GM19372 (cell line): ENCODE results near the gene RPL21.
"Not testable (repeated sequence)": the region's sequence is repeated elsewhere in the genome, so short reads cannot be mapped to it uniquely, and the experiment has no call there.

Experiments
- ATAC-seq: cut with Tn5 transposase; IDR thresholded peaks from one replicate; pipeline ENCODE4 v1.9.1; 2021; ENCODE audit warnings: mild to moderate bottlenecking, low read depth, moderate library complexity; ENCODE audit not compliant: unreplicated experiment

RPL21 gene

DNA sequence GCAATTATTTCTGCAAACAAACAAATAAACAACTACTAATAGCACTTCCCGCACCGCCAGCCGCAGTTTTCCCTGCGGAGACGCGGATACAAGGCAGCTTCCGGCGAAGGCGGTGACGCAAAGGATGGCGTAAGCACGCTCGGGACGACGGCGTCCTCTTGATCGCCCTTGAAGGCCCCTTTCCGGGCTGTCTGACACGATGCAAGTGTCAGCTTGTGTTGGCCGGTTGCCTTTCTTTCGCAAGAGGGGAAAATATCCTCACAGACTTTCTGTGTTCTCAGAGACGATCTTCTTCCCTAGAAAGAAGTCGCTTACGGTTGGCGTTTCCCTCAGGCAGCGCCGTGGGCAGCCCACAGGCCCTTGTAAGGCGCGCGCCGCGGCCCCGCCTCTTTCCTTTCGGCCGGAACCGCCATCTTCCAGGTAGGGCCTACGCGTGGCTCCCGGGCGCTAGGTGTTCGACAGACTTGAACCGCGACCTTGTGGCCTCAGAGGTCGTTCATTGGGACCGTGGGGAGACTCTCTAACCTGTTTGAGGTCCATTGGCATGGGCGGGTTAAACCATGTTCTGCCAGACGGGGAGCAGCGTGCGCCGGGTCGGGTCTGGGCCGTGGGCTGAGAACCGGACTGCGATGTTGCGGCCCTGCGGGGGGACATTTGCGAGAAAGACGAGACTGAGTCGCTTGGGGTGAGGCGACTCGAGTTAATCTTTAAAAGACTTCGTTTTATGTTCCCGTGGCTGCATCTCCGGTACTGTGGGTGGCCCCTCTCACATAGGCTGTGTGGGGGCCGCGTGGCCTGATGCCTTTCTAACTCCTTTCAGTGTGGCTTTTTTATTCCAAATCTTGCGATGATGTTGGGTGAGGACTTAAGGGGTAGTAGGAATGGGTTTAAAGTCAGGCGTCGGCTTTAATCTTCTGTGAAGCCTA is at the start of gene RPL21:
Gene RPL21 (plus strand): TSS at position 393 of the 926 bp plus-strand sequence. CDS start 2,219 bp downstream, outside the sequence.
- peak; percentile 90 for ATAC-seq

DNA sequence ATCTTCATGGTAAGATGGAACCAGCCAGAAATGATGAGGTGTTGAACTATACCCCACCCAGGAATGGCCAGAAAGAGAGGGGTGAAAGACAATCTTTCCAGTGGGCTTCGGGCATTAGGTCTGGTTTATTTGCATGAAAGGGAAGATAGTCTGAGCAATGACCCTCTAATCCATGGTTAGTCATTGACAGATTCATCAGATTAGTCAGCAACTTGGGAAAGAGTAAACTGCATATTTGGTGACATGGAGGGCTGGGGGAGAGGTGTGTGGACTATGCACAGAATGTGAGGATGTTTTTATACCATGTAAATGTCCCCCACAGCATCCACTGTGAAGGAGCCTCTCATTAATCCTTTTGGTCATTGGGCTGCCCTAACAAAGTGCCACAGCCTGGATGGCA is 49.7 kb upstream of the RPL21 start:
- no peak for ATAC-seq

DNA sequence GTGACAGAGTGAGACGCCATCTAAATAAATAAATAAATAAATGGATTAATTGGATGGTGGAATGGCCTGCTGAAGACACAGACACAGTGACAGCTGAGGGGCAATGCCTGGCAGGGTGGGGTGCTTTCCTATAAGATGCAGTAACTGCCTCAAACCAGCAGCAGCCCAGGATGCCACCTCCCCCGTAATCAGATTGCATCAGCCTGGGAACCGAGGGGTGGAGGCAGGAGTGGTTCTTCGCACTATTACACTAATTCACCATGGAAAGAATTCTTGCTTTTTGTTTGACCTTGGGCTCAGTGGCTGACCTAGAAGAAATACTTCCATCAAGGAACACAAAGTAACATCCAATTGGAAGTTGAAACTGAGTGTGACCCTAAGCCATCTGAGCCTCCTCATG is 48.2 kb upstream of the RPL21 start:
- no peak for ATAC-seq

DNA sequence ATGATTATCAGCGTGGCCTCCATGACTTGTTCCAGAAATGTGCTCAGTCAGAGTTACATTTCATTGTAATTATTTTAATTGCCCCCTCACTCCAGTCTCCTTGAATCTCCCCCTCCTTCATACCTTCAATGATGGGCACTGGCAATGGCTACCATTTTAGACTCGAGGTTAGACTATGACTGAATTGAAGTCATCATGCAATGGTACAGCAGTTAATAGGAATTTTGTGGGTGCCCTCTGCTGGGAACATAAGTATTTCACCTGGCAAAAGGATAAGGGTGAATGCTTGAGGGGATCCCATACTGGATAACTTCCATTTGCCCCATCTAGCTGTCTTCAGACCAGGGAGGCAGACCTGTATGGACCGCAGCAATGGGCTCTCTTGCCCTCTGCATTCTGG is 47.5 kb upstream of the RPL21 start:
- no peak for ATAC-seq

DNA sequence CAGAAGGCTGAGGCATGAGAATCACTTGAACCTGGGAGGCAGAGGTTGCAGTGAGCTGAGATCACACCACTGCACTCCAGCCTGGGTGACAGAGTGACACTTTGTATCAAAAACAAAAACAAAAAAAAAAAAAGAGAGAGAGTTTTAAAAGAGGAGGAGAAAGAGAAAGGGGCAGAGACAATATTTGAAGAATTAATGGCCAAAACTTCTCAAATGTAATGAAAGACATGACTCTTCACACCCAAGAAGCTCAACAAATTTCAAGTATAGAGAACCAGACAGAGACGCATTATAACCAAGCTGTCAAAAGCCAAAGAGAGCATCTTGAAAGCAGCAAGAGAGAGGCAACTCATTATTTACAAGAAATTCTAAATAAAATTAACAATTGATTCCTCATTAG is 42.8 kb upstream of the RPL21 start:
- no peak for ATAC-seq

DNA sequence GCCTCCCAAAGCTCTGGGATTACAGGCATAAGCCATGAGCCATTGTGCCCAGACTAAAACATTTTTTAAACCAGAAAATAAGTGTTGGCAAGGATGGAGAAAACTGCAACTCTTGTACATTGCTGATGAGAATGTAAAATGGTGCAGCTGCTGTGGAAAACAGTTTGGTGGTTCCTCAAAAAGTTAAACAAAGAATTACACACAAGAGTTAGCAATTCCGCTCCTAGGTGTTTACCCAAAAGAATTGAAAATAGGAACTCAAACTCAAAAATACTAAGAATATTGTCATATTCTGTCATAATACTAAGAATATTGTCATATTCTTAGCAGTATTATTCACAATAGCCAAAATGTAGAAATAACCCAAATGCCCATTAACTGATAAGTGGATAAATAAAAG is 40.1 kb upstream of the RPL21 start:
- no peak for ATAC-seq

DNA sequence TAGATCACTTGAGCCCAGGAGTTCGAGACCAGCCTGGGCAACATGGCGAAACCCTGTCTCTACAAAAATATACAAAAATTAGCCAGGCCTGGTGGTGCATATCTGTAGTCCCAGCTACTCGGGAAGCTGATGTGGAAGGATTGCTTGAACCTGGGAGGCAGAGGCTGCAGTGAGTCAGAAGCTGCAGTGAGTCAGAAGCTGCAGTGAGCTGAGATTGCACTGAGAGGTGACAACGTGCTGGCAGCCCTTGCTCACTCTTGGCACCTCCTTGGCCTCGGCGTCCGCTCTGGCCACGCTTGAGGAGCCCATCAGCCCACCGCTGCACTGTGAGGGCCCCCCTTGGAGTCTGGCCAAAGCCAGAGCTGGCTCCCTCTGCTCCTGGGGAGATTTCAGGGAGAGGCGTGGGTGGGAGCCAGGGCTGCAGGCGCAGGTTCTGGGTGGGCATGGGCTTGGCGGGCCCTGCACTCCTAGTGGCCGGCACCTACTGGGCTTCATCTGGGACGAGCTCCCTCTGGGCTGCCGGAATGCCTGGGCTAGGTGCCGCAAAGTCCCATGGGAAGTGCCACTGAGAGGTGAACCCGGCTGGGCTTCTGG is 39.5 kb upstream of the RPL21 start:
- ATAC-seq: no peak

DNA sequence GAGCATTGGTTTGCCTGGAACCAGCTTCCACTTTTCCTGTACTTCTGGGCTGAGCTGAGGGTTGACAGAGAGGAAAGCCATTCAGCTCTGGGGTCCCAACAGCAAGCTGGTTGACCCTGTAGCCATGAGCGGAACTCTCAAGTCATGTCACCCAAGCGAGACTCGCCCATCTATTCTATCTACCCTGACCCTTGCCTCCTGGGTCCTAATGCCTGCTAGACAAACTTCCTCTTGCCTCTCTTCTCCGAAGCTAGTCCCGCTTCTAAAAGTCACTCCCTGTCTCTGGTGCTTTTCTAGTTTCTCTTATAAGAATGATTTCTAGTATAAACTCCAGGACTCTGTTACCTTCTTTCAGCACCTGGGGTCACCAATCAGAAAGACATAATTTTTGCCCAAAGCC is 38.0 kb upstream of the RPL21 start:
- not testable (repeated sequence) for ATAC-seq

DNA sequence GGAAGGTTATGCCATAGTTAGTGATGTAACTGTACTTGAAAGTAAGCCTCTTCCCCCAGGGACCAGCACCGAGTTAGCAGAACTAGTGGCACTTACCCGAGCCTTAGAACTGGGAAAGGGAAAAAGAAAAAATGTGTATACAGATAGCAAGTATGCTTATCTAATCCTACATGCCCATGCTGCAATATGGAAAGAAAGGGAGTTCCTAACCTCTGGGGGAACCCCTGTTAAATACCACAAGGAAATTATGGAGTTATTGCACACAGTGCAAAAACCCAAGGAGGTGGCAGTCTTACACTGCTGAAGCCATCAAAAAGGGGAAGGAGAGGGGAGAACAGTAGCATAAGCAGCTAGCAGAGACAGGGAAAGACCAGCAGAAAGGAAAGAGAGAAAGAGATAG is 33.6 kb upstream of the RPL21 start:
- not testable (repeated sequence) for ATAC-seq

DNA sequence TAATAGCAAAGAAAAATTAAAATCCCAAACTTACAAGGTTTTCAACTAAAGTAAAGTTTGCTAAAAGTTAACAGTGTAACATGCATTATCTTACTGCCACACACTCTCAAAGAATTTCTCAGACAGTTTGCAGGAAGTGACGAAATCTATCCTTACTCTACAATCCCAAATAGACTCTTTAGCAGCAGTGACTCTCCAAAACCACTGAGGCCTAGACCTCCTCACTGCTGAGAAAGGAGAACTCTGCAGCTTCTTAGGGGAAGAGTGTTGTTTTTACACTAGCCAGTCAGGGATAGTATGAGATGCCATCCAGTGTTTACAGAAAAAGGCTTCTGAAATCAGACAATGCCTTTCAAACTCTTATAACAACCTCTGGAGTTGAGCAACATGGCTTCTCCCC is 32.5 kb upstream of the RPL21 start:
- not testable (repeated sequence) for ATAC-seq

DNA sequence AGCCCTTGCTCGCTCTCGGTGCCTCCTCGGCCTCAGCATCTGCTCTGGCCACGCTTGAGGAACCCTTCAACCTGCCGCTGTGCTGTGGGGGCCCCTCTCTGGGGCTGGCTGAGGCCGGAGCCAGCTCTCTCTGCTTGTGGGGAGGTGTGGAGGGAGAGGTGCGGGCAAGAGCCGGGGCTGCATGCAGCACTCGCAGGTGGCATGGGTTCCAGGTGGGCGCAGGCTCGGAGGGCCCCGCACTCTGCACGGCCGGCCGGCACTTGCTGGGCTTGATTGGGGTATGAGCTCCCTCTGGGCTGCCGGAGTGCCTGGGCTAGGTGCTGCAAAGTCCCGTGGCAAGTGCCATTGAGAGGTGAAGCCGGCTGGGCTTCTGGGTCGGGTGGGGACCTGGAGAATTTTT is 31.7 kb upstream of the RPL21 start:
- no peak for ATAC-seq

DNA sequence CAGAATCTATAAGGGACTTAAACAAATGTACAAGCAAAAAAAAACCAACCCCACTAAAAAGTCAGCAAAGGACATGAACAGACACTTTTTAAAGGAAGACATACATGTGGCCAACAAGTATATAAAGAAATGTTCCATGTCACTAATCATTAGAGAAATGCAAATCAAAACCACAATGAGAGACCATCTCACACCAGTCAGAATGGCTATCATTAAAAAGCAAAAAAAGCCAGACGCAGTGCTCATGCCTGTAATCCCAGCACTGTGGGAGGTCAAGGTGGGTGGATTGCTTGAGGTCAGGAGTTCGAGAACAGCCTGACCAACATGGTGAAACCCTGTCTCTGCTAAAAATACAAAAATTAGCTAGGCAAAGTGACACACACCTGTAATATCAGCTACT is 29.3 kb upstream of the RPL21 start:
- ATAC-seq: not testable (repeated sequence)

DNA sequence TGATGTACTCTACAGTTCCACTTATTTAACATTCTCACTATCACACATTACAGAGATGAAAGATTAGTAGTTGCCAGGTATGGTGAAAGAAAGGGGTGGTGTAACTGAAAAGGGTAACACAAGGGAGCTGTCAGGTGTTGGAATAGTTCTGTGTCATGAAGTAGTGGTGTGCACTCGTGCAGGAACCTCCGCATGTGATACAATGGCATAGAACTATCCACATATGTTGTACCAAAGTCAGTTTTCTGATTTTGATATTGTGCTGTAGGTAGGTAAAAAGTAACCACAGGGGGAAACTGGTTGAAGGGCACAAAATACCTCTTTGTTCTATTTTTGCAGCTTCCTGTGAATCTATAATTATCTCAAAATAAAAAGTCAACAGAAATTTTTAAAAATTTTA is 24.4 kb upstream of the RPL21 start:
- ATAC-seq: no peak

DNA sequence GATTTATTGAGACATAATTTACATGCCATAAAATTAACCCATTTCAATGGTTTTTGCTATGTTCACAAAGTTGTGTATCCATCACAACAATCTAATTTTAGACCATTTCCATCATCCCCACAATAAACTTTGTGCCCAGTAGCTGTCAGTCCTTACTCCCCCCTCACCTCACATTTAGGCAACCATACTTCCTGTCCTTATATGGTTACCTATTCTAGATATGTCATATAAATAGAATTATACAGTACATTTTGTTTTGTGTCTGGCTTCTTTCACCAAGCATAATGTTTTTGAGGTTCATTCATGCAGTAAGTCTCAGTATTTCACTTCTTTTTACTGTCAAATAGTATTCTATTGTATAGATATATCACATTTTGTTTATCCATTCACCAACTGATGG is 23.2 kb upstream of the RPL21 start:
- ATAC-seq: no peak

DNA sequence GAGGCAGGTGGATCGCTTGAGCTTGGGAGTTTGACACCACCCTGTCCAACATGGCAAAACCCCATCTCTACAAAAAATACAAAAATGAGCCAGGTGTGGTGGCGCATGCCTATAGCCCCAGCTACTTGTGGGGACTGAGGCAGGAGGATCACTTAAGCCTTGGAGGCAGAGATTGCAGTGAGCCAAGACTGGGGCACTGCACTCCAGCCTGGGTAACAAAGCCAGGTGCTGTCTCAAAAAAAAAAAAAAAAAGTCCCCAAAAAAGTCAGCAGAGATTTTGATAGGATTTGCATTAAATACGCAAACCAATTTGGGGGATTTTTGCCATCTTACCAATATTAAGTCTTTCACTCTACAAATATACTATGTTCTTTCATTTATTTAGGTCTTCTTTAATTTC is 21.7 kb upstream of the RPL21 start:
- no peak for ATAC-seq

DNA sequence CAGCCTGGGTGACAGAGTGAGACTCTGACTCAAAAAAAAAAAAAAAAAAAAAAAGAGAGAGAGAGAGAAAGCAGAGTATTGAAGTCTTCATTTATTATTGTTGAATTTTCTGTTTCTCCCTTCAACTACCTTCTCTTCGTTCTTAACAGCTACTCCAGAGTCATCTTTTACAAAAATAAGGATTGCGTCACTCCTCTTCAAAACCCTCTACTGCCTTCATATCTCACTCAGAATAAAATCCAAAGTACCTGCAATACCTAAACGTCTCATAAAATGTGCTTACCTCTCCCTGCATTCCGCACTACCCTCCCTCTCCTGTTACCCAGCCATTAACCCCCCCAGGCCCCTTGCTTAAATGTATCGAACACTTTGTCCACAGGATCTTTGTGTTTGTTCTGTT is 17.4 kb upstream of the RPL21 start:
- no peak for ATAC-seq

DNA sequence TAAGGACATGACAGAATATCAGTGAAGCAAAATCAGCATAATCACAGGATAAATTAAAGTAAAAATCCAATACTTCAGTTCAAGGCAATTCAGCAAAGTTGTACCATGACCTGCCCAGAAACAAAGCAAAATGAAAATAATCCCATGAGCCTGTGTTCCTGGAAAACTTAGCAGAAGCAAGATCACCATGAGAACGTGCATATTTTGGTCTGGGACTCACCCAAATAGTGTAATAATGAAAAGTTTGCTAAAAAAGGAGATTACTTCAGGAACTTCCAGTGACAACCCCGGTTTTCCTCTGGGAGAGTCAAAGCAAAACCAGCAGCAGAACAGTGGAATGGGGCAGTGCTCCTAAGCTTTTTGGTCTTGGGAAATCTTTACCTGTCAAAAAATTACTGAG is 14.9 kb upstream of the RPL21 start:
- no peak for ATAC-seq

DNA sequence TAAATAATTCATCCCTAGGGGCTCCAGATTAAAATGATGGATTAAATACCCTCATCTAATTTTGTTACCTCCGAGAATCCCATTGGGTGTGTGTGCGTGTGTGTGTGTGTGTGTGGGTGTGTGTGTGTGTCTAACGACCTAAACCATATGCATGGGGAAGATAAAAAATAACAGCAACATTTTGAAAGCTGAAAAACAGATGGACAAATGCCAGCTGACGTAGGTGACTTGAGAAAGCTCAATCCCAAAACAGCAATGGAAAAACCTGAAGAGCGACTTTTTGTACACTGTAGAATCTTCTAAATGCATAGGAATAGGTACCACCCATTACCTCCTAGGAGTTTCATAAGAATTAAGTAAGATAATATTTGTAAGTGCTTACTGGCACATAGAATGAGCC is 8.7 kb upstream of the RPL21 start:
- no peak for ATAC-seq

DNA sequence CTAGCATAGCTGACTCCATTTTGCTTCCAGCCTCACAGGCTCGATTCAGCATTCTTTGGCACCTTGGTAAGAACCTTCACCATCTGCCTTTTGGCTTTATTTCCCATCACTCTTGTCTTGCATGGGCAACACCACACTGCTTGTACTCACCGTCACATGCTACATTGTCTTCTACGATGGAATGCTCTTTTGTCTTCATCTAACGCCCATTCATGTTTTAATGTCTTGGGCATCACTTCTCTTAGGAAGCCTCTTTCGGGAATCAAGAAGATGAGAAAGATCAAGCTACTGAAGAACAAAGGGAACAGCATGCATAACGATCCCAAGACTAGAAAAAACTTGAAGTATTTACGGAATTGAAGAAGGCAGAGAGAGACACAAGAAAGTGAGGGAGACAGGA is 5.7 kb upstream of the RPL21 start:
- no peak for ATAC-seq

DNA sequence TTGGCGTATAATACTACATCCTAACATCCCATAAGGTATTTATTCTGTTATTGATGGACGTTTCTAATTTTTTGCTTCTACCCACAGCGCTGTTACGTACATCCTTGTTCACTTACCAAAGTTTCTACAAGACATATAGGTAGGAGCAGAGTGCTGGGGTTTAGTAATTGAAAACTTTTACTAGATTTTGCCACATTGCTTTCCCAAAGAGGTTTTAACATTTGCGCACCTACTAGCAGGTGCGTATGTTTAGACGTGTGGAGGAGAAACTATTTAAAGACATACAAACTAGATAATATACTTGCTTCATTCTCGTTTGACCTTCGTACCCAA is 559 bp upstream of the RPL21 start:
- ATAC-seq: peak; percentile 5

DNA sequence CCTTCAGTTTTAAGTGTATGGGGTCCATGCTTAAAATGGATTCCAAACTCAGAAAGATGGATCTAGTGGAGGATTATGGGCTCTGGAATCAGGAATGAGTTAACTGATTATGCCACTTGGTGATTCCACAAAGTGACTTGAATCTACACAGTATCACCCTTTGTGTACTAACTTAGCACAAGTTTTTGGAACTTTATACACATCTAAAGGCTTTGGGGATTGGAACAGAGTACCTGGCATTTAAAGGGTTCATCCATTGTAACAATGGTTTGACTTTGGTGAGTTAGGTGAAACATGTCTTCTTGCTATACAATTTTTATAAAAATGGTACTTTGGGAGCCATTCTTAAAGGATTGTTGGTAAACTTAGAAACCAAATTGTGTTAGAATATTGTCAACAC is 1.1 kb downstream of the RPL21 start:
- no peak for ATAC-seq

DNA sequence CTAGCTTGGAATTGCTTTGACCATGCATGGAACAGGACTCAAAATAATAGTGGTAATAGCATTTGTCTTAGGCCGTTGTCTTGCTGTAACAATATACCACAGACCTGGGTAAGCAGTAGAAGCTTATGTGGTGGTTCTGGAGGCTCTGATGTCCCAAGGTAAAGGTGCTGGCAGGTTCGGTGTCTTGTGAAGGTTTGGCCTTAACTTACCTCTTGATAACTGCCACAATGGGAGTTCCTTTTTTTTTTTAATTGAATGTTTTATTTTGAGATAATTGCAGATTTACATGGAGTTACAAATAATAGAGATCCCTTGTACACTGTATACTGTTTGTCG is 5.8 kb downstream of the RPL21 start:
- ATAC-seq: no peak
